Anterior cingulate cortex (tissue), 58 donors: Measurements from ENCODE around the gene YPEL1.
"Not testable (repeated sequence)": the region's sequence is repeated elsewhere in the genome, so short reads cannot be mapped to it uniquely, and the experiment has no call there.

ENCODE experiments used
- DNase-seq, 58 donors: peaks; one replicate each; lab custom pipeline; 2025; lab: John Stamatoyannopoulos, UW

Gene YPEL1

GRCh38 chr22:21702700-21703683, 32.6 kb downstream of the YPEL1 start:
- DNase-seq: no peak

- DNase-seq: no peak
Measured at GRCh38 chr22:21702094-21702493, 33.5 kb downstream of the YPEL1 start.

GRCh38 chr22:21701384-21701971, 34.1 kb downstream of the YPEL1 start:
- no peak for DNase-seq

- no peak for DNase-seq
Measured at GRCh38 chr22:21700822-21701221, 34.8 kb downstream of the YPEL1 start.

GRCh38 chr22:21699643-21700042, 36.0 kb downstream of the YPEL1 start:
- no peak for DNase-seq

GRCh38 chr22:21698430-21699329, 36.9 kb downstream of the YPEL1 start:
- DNase-seq: no peak

- no peak for DNase-seq
Measured at GRCh38 chr22:21697880-21698279, 37.7 kb downstream of the YPEL1 start.

GRCh38 chr22:21697021-21697771, 38.4 kb downstream of the YPEL1 start:
- no peak for DNase-seq

- no peak for DNase-seq
Measured at GRCh38 chr22:21696115-21696514, 39.5 kb downstream of the YPEL1 start.

- no peak for DNase-seq
Measured at GRCh38 chr22:21695430-21696085, 40.0 kb downstream of the YPEL1 start.

GRCh38 chr22:21694795-21695429, 40.7 kb downstream of the YPEL1 start:
- DNase-seq: no peak

GRCh38 chr22:21694394-21694793, 41.2 kb downstream of the YPEL1 start:
- no peak for DNase-seq

GRCh38 chr22:21693999-21694341, 41.6 kb downstream of the YPEL1 start:
- DNase-seq: no peak

- no peak for DNase-seq
Measured at GRCh38 chr22:21693333-21693998, 42.1 kb downstream of the YPEL1 start.

GRCh38 chr22:21692856-21693255, 42.7 kb downstream of the YPEL1 start:
- not testable (repeated sequence) for DNase-seq

- DNase-seq: no peak
Measured at GRCh38 chr22:21691816-21692215, 43.8 kb downstream of the YPEL1 start.

GRCh38 chr22:21690401-21690801, 45.2 kb downstream of the YPEL1 start:
- no peak for DNase-seq

- DNase-seq: no peak
Measured at GRCh38 chr22:21688706-21689381, 46.8 kb downstream of the YPEL1 start.
